Stimulated activated CD8-positive, alpha-beta memory T cell treated with anti-CD3 and anti-CD28 coated beads, Interleukin-7, amount 100 ng/mL, for 1 hour (primary cell): Measurements from ENCODE around the gene MRPL28.
A peak's percentile ranks its signal among the peaks of the same experiment; 100 is the strongest.
"Not testable (repeated sequence)": the region's sequence is repeated elsewhere in the genome, so short reads cannot be mapped to it uniquely, and the experiment has no call there.

Source experiments
- DNase-seq, 2 donors: peaks; one replicate each; pipeline ENCODE4 v3.0.0-alpha.2; 2020; ENCODE audit warnings: low read depth in 2 of 2

MRPL28 gene

GRCh38 chr16:391885-392335 is 21.6 kb upstream of the MRPL28 start:
- DNase-seq: peak; percentile 51 to 74

GRCh38 chr16:389352-389751 is 19.0 kb upstream of the MRPL28 start:
- DNase-seq: no peak

DNA sequence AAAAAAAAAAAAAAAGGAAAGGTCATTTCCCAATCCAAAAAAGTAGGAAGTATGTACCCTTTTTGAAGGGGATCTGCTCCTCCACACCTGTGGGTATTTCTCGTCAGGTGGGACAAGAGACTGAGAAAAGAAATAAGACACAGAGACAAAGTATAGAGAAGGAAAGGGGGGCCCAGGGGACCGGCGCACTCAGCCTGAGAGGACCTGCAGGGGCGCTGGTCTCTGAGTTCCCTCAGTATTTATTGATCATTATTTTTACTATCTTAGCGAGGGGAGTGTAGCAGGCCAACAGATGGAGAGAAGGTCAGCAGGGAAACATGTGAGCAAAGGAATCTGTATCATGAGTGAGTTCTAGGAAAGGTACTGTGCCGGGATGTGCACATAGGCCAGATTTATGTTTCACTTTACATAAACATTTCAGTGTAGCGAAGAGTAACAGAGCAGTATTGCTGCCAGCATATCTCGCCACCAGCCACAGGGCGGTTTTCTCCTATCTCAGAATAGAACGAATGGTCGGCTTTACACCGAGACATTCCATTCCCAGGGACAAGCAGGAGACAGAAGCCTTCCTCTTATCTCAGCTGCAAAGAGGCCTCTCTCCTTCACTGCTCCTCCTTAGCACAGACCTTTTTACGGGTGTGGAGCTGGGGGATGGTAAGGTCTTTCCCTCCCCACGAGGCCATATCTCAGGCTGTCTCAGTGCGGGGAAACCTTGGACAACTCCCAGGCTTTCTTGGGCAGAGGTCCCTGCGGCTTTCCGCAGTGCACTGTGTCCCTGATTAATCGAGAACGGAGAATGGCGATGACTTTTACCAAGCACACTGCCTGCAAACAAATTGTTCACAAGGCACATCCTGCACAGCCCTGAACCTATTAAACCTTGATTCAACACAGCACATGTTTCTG is 17.7 kb upstream of the MRPL28 start:
- DNase-seq: not testable (repeated sequence)

GRCh38 chr16:386641-387156 is 16.4 kb upstream of the MRPL28 start:
- DNase-seq: no peak

GRCh38 chr16:383326-384051 is 13.2 kb upstream of the MRPL28 start:
- DNase-seq: no peak

GRCh38 chr16:381789-382717 is 11.7 kb upstream of the MRPL28 start, which contains the start of gene PGAP6:
Gene PGAP6 (minus strand): TSS chr16:381978. CDS start chr16:381821, 157 bp downstream.
- peak; percentile 34 to 57 for DNase-seq

GRCh38 chr16:381012-381788 is 10.9 kb upstream of the MRPL28 start:
- DNase-seq: no peak

DNA sequence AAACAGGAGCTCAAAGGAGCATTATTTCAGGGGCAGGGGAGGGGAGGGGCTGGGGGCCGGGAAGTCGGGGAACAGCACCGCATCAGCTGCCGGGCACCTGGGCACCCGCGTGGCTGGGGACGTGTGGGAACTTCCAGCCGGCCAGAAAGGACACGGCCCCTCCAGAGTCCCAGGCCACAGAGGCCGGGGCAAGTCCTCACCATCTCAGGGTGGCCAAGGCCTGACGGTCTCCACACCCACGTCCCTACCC is 10.3 kb upstream of the MRPL28 start:
- DNase-seq: no peak

DNA sequence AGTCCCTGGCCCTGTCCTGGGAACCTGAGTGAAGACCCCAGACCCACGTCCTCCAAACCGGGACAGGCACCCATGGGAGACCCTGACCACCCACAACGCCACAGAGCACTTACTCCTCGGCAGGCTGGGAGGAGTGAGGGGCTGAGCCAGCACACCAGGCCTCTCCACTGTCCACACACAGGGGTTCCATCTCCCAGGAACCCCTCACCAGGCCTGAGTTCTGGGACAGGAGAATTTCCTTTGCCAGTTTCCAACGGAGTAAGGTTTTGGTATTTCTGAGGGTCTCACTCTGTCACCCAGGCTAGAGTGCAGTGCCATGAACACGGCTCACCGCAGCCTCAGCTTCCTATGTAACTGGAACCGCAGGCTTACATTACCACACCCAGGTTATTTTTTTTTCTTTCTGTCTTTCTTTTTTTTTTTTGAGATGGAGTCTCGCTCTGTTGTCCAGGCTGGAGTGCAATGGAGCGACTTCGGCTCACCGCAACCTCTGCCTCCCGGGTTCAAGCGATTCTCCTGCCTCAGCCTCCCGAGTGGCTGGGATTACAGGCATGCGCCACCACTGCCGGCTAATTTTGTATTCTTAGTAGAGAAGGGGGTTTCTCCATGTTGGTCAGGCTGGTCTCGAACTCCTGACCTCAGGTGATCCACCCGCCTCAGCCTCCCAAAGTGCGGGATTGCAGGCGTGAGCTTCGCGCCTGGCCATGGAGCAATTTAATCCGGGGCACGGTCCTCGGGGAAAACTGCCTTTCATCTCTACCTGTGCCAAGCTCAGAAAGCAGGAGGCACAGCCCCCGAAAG is 9.8 kb upstream of the MRPL28 start:
- no peak for DNase-seq

DNA sequence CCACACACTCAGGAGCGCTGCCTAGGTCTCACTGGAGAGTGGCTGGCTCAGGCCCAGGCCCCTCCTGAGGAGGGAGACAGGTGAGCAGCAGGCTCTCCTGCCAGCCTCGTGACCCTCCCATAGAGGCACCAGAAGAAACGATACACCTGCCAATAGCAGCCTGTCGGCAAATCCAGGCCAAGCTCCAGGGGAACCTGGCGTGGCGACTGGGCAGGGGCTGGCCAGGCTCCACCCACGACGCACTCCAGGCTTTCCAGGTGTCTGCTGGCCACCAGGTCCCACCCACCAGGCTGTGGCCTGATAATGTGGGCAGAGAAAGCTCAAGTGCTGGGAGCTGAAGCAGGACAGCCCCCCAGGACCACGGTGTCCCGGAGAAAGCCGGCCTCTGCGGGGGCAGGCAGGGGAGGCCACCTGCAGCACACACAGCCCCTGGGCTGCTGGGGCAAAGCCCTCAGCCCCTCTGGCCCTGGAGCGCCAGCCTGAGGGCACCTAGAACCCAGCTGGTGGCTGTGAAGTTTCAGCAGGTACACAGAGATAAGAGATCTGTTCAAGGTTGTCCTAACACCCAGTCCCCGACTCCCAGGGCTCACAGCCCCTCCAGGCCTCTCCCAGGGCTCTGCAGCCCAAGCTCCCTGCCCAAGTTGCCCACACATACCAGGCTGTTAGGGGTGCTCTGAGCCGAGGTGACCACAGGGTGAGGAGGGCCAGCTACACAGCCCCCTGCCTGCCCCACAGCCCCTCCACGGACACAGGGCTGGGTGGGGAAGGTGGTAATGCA is 9.0 kb upstream of the MRPL28 start:
- no peak for DNase-seq

DNA sequence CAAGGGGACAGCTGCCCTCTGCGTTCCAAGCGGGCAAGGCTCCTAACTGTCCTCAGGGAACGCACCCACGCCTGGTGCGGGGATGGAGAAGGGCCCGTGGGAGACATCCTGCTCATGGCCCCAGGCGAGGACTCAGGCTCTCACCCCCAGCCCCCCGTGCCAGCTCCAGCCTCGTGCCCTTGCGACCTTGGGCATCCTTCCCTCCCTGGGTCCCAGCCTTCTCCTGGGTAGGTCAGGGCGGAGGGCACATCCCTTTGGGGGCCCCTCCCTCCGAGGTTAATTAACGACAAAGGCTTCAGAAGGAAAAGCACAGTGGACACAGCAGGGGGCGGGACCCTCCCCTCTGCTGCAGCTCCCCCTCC is 8.5 kb upstream of the MRPL28 start:
- no peak for DNase-seq

DNA sequence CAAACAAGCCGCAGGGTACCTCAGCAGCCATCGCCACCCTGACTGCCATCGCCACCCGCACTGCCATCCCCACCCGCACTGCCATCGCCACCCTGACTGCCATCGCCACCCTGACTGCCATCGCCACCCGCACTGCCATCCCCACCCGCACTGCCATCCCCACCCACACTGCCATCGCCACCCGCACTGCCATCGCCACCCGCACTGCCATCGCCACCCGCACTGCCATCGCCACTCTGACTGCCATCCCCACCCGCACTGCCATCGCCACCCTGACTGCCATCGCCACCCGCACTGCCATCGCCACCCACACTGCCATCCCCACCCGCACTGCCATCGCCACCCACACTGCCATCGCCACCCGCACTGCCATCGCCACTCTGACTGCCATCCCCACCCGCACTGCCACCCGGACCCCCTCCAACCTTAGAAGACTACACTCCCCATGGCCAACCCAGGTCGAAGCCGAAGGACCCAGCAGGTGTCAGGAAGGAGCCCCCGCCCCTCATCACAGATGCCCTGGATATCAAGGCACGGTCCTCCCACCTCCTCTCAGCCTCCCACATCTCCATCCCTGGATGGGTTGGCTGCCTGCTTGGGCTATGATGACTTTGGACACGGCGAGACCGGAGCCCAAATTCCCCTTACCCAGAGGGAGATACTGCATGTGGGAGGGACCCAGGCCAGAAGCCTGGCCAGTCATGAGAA is 7.9 kb upstream of the MRPL28 start:
- not testable (repeated sequence) for DNase-seq

GRCh38 chr16:377419-377951 is 7.1 kb upstream of the MRPL28 start:
- no peak for DNase-seq

DNA sequence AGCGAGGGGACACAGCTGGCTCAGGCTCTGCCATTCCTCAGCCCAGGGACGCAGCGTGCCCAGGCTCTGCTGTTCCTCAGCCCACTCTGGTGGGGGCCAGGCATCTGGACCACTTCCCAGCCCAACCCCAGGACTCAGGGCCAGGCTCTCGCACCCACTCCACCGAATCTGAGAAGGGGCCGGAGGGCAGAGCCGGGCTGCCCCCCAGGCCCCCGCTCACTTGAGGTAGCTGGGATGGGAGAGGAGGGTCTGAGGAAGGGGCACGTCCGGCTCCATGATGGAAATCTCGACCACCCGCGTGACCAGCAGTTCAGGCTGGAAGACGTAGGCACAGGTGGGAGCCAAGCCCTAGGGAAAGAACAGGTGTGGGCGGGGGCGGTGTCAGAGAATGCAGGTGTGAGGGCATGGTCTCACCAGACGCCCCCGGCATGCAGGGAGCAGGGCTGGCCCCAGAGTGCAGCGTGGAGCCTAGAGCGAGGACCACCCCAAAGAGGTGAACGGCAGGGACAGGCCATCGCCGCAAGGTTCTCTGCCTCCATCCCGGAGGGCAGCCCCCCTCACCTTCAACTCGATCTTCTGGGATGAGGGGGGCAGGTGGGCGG is 6.6 kb upstream of the MRPL28 start:
- DNase-seq: no peak

- DNase-seq: no peak
These were observed 5.8 kb upstream of the MRPL28 start for GRCh38 chr16:375927-376816.

DNA sequence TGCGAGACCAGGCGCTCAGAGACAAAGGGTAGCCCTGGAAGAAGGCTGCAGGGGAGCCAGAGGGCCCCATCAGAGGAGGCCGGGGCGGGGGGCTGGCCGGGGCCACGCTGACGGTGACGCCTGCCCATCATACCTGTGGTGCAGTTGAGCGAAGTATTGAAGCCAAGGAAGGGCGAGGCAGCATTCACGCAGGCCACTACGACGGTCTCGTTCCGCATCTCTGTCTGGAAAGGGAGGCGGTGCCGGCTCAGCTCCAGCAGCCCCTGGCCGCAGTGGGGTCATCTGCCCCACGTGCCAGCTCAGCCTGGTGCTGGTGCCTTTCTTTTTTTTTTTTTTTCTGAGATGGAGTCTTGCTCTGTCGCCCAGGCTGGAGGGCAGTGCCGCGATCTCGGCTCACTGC is 4.9 kb upstream of the MRPL28 start:
- no peak for DNase-seq

DNA sequence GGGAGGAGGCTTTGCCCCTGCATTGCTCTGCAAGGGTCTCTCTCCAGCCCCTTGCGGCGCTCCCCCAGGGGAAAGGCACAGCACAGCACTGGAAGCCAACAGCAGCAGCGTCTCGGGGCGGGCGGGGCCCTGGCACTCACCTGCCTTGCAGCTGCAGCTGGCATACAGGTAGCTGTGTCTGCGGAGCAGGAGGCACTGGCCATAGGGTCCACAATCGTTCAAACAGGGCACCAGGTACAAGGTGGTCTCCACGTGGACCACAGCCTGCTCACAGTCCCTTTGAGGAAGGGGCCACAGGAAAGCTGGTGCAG is 4.2 kb upstream of the MRPL28 start:
- no peak for DNase-seq
